ENCODE measurements around the gene TXNDC12.
A peak's percentile ranks its signal among the peaks of the same experiment; 100 is the strongest.

The TXNDC12 gene

GRCh38 chr1:51988254-51988653, 66.7 kb downstream of the TXNDC12 start:
- Histone ChIP-seq H3K4me3 (ENCODE audit: low read depth, low read length) (no peak overlapping the region), H3K36me3 (ENCODE audit: control insufficient read depth in 2 of 2, insufficient read depth in 1 of 2, low read length in 2 of 2) (no peaks in the 10 kb centered on the region), H3K27ac (ENCODE audit: extremely low read depth, low read depth, low read length) (no peak overlapping the region), H3K9me3 (ENCODE audit: control insufficient read depth, insufficient read depth, low read depth, low read length) (no peaks in the 10 kb centered on the region), H3K4me1 (ENCODE audit: control insufficient read depth, insufficient read depth, low read length) (no peaks in the 10 kb centered on the region)
- POLR2A ChIA-PET, result no interaction called here
- CTCF ChIA-PET, result interaction anchor here (1.0 kb wide), 1 partner anchor 60 kb away, joined by 3 read pairs; no protein-coding TSS in a partner anchor
- TF ChIP-seq ZNF664 (tag by site-specific recombination; IDR thresholded peaks at IDR 0.05) (peak; percentile 62; the same call in 1 of the 2 replicates), PRDM4 (tag by site-specific recombination; IDR thresholded peaks at IDR 0.05) (no peak)

DNA sequence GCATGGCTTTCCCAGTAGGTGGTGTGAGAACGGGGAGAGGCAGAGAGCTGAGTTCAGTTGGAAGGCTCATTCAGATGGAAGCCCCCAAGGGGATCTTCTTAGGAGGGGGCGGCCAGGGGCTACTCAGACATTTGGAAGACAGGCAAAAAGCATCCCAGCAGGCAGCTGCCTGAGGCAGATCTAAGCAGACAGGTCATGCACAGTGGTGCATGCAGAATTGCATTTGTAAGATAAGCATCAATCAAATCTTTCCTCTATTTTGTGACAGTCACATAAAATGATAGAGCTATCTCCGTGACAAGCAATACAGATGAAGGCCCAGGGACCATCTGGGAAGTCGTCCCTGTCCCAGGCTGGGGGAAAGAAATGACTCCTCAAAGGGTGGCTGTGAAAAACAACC, 68.3 kb downstream of the TXNDC12 start:
- CTCF ChIA-PET, result interaction anchor here (1.0 to 1.6 kb wide), 2 partner anchors 89 to 90 kb away, joined by 3 read pairs; no protein-coding TSS in a partner anchor
- Histone ChIP-seq H3K9me3 (ENCODE audit: control insufficient read depth, insufficient read depth, low read depth, low read length) (no peaks in the 10 kb centered on the region), H3K36me3 (ENCODE audit: control insufficient read depth in 2 of 2, insufficient read depth in 1 of 2, low read length in 2 of 2) (no peaks in the 10 kb centered on the region), H3K4me1 (ENCODE audit: control insufficient read depth, insufficient read depth, low read length) (no peaks in the 10 kb centered on the region), H3K4me3 (ENCODE audit: low read depth, low read length) (no peak overlapping the region), H3K27ac (ENCODE audit: extremely low read depth, low read depth, low read length) (no peak overlapping the region)
- no peak for TF ChIP-seq ZNF624 (tag by site-specific recombination; IDR thresholded peaks at IDR 0.05)
- TF ChIP-seq, protein P1, sequence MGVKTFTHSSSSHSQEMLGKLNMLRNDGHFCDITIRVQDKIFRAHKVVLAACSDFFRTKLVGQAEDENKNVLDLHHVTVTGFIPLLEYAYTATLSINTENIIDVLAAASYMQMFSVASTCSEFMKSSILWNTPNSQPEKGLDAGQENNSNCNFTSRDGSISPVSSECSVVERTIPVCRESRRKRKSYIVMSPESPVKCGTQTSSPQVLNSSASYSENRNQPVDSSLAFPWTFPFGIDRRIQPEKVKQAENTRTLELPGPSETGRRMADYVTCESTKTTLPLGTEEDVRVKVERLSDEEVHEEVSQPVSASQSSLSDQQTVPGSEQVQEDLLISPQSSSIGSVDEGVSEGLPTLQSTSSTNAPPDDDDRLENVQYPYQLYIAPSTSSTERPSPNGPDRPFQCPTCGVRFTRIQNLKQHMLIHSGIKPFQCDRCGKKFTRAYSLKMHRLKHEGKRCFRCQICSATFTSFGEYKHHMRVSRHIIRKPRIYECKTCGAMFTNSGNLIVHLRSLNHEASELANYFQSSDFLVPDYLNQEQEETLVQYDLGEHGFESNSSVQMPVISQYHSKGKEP (tag by site-specific recombination; IDR thresholded peaks at IDR 0.05), result peak; percentile 75; the same call in 1 of the 2 replicates
- TF ChIP-seq ZNF114 (tag by site-specific recombination; IDR thresholded peaks at IDR 0.05), result no peak
- TF ChIP-seq ZIC2 (tag by site-specific recombination; IDR thresholded peaks at IDR 0.05), result peak; percentile 85
- POLR2A ChIA-PET, result no interaction called here

DNA sequence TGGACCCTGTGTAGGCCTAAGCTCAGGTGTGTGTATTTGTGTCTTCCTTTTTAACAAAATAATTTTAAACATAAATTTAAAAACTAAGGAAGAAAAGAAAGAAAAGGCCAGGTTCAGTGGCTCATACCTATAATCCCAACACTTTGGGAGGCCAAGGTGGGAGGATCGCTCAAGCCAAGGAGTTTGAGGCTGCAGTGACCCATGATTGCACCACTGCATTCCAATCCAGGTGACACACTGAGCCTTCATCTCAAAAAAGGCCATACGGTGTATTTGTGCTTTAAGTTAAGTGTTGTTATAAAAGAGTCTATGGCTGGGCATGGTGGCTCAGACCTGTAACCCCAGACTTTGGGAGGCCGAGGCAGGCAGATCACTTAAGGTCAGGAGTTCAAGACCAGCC, 72.8 kb downstream of the TXNDC12 start:
- Histone ChIP-seq H3K9me3 (ENCODE audit: control insufficient read depth, insufficient read depth, low read depth, low read length) (no peaks in the 10 kb centered on the region), H3K4me3 (ENCODE audit: low read depth, low read length) (no peak overlapping the region), H3K27ac (ENCODE audit: extremely low read depth, low read depth, low read length) (no peak overlapping the region), H3K4me1 (ENCODE audit: control insufficient read depth, insufficient read depth, low read length) (no peaks in the 10 kb centered on the region), H3K36me3 (ENCODE audit: control insufficient read depth in 2 of 2, insufficient read depth in 1 of 2, low read length in 2 of 2) (peaks cover 0 to 2% of the 10 kb centered on the region in 2 experiments; a peak in 1 of 3 replicates)
- ChIA-PET CTCF (no interaction called here), POLR2A (no interaction called here)
- TF ChIP-seq ZNF121 (tag by site-specific recombination; IDR thresholded peaks at IDR 0.05) (no peak), ZNF529 (tag by site-specific recombination; IDR thresholded peaks at IDR 0.05; ENCODE audit: insufficient replicate concordance) (no peak)

DNA sequence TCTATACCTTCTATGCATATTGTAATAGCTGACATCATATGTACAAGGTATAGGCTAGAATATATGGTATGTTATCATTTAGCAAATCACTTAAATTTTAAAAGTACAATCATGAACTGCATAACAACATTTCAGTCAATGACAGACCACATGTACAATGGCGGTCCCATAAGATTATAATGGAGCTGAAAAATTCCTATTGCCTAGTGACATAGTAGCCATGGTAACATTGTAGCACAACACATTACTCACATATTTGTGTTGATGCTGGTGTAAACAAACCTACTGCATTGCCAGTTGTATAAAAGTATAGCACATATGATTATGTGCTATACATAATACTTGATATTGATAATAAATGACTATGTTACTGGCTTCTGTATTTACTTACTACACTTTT, 73.4 kb downstream of the TXNDC12 start:
- no peaks in the 10 kb centered on the region for H3K4me1 ChIP-seq (ENCODE audit: control insufficient read depth, insufficient read depth, low read length)
- H3K36me3 ChIP-seq (ENCODE audit: control insufficient read depth in 2 of 2, insufficient read depth in 1 of 2, low read length in 2 of 2), result peaks cover 0 to 8% of the 10 kb centered on the region in 2 experiments; a peak in 1 of 3 replicates
- H3K4me3 ChIP-seq (ENCODE audit: low read depth, low read length), result no peak overlapping the region
- TF ChIP-seq ZNF530 (tag by site-specific recombination; IDR thresholded peaks at IDR 0.05; ENCODE audit: low read depth), result no peak
- TF ChIP-seq YY2 (tag by site-specific recombination; IDR thresholded peaks at IDR 0.05), result no peak
- no peak for TF ChIP-seq MYNN (tag by site-specific recombination; IDR thresholded peaks at IDR 0.05; ENCODE audit: borderline replicate concordance)
- TF ChIP-seq ZNF10 (tag by site-specific recombination; IDR thresholded peaks at IDR 0.05), result no peak
- no peak for TF ChIP-seq ZNF354C (tag by site-specific recombination; IDR thresholded peaks at IDR 0.05; ENCODE audit: borderline replicate concordance, low read depth)
- TF ChIP-seq ZNF701 (tag by site-specific recombination; IDR thresholded peaks at IDR 0.05), result no peak
- TF ChIP-seq ZFP37 (tag by site-specific recombination; IDR thresholded peaks at IDR 0.05), result no peak
- TF ChIP-seq ZBTB17 (tag by site-specific recombination; IDR thresholded peaks at IDR 0.05), result no peak
- ChIA-PET CTCF (no interaction called here), POLR2A (no interaction called here)
- no peak overlapping the region for H3K27ac ChIP-seq (ENCODE audit: extremely low read depth, low read depth, low read length)
- H3K9me3 ChIP-seq (ENCODE audit: control insufficient read depth, insufficient read depth, low read depth, low read length), result no peaks in the 10 kb centered on the region
